Gastrocnemius medialis (tissue), 4 donors: Measurements from ENCODE around the gene ASS1. TPM values are rescaled to one million over a fixed set of nuclear protein-coding genes. Genes with fewer than 3 reads are reported as not detected.
"Not testable (repeated sequence)": the region's sequence is repeated elsewhere in the genome, so short reads cannot be mapped to it uniquely, and the experiment has no call there.

ENCODE experiments used
- ATAC-seq, 2 donors: fragments of 150-250 bp; one replicate each; pipeline ENCODE4 v1.9.1; 2016
- DNase-seq, 2 donors: peaks; one replicate each; pipeline ENCODE4 v3.0.0-alpha.2; 2019
- H3K27ac ChIP-seq, 4 donors: fragments of 200-600 bp; sonication (generic); 1 replicate in 1 of 4; 2 replicates in 3 of 4; pipeline ENCODE4 v1.5.1; 2016 to 2018; ENCODE audit warnings: mild to moderate bottlenecking in 2 of 4, moderate library complexity in 1 of 4
- H3K27me3 ChIP-seq, 3 donors: fragments of 200-600 bp; sonication (generic) in 2 of 3; 1 replicate in 1 of 3; 2 replicates in 2 of 3; pipeline versions ENCODE4 v1.5.1 to v1.6.0; 2016 to 2019; ENCODE audit warnings: mild to moderate bottlenecking in 1 of 3, moderate library complexity in 1 of 3
- H3K36me3 ChIP-seq, 2 donors: fragments of 200-600 bp; sonication (generic) in 1 of 2; one replicate each; pipeline ENCODE4 v1.5.1; 2017 to 2018
- H3K4me1 ChIP-seq, 2 donors: fragments of 200-600 bp; sonication (generic) in 1 of 2; one replicate each; pipeline ENCODE4 v1.5.1; 2016 to 2017; ENCODE audit warnings: mild to moderate bottlenecking in 2 of 2
- H3K4me3 ChIP-seq, 4 donors: fragments of 200-600 bp; sonication (generic) in 3 of 4; 1 replicate in 1 of 4; 2 replicates in 3 of 4; pipeline ENCODE4 v1.5.1; 2016 to 2019; ENCODE audit warnings: mild to moderate bottlenecking in 2 of 4
- H3K9me3 ChIP-seq, 3 donors: fragments of 200-600 bp; sonication (generic) in 2 of 3; 1 replicate in 1 of 3; 2 replicates in 2 of 3; pipeline ENCODE4 v1.5.1; 2016 to 2019
- CTCF ChIP-seq, 5 experiments: fragments of 450-650 bp in 3 of 5; fragments of 200-600 bp in 2 of 5; sonication (generic) in 2 of 5; IDR thresholded peaks in 4 of 5; conservative IDR thresholded peaks in 1 of 5; 1 replicate in 4 of 5; 2 replicates in 1 of 5; pipeline ENCODE4 v1.5.1; 2016 to 2019; ENCODE audit warnings: antibody characterized with exemption in 5 of 5, mild to moderate bottlenecking in 3 of 5, moderate library complexity in 3 of 5
- POLR2A ChIP-seq, 2 donors: fragments of 450-650 bp; IDR thresholded peaks; one replicate each; pipeline ENCODE4 v1.6.1; 2017; ENCODE audit warnings: antibody characterized with exemption in 2 of 2, mild to moderate bottlenecking in 2 of 2, moderate library complexity in 2 of 2
- in situ Hi-C, 4 donors: fragments of 200-750 bp; cut with MboI; loops; one replicate each; pipeline versions ENCODE4 v1.15.0 to v1.8.0; 2017; ENCODE audit warnings: low sequenced_read_pairs in 4 of 4
- intact Hi-C: fragments of 100-400 bp; cut with DNase I; formaldehyde crosslinking; loops from one replicate; pipeline ENCODE4 v1.15.1; 2023; ENCODE audit warnings: low total_unique reads
- total RNA-seq, 4 donors: library from RNA; depleted of rRNA; stranded (reverse); fragments of >200 nt; gene quantifications; one replicate each; pipeline versions ENCODE4 v1.1.0 to v1.2.3, GENCODE V29; 2016

The ASS1 gene
- total RNA-seq, 4 donors from 2014 or later = 44.5 to 83.4 (median 68.5) TPM

GRCh38 chr9:130399768-130400167 lies 45.0 kb upstream of the ASS1 start:
- ATAC-seq (no peak), DNase-seq (no peak)
- no peak overlapping the region for H3K27ac ChIP-seq
- intact Hi-C loops (no loop called here), in situ Hi-C loops (no loop called here)
- no peaks in the 10 kb centered on the region for H3K36me3 ChIP-seq
- H3K27me3 ChIP-seq = no peaks in the 10 kb centered on the region
- TF ChIP-seq POLR2A (IDR thresholded peaks at IDR 0.05) (no peak), CTCF (IDR thresholded peaks at IDR 0.05 in 4 of 5, conservative IDR thresholded peaks at IDR 0.05 in 1 of 5) (no peak)
- no peak overlapping the region for H3K4me3 ChIP-seq
- no peaks in the 10 kb centered on the region for H3K4me1 ChIP-seq
- H3K9me3 ChIP-seq = no peaks in the 10 kb centered on the region

- ATAC-seq = no peak
- TF ChIP-seq POLR2A (IDR thresholded peaks at IDR 0.05) (no peak), CTCF (IDR thresholded peaks at IDR 0.05 in 4 of 5, conservative IDR thresholded peaks at IDR 0.05 in 1 of 5) (no peak)
- DNase-seq = no peak
- intact Hi-C loops (no loop called here), in situ Hi-C loops (no loop called here)
- Histone ChIP-seq H3K4me1 (no peaks in the 10 kb centered on the region), H3K9me3 (no peaks in the 10 kb centered on the region), H3K36me3 (no peaks in the 10 kb centered on the region), H3K27ac (no peak overlapping the region), H3K4me3 (no peak overlapping the region), H3K27me3 (no peaks in the 10 kb centered on the region)
These were observed 43.9 kb upstream of the ASS1 start for GRCh38 chr9:130400870-130401269.

- H3K36me3 ChIP-seq, H3K4me1 ChIP-seq, ATAC-seq, H3K27ac ChIP-seq, H3K27me3 ChIP-seq, intact Hi-C loops, DNase-seq, H3K4me3 ChIP-seq, in situ Hi-C loops, H3K9me3 ChIP-seq: not testable (repeated sequence)
These were observed 43.0 kb upstream of the ASS1 start for GRCh38 chr9:130401742-130402141.

DNA sequence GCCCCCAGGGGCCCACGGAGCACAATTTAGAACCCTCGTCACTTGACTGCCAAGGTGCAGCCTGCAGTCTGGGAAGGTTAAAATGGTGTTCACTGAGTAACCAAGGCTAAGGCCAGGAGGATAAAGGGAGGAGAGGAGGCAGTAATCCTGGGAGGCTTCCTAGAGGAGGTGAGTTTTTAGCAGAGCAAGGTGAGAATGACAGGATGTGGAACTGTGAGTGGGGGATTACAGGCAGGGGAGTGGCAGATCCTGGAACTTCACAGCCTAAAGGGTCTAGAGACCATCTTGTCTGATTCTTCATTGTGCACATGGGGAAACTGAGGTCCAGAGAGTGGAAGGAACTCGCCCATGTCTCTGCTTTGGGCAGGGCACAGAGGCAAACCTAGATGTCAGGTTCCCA lies 42.5 kb upstream of the ASS1 start:
- DNase-seq (no peak), ATAC-seq (no peak)
- H3K36me3 ChIP-seq = no peaks in the 10 kb centered on the region
- in situ Hi-C loops = no loop called here
- no peak for TF ChIP-seq POLR2A (IDR thresholded peaks at IDR 0.05)
- TF ChIP-seq CTCF (IDR thresholded peaks at IDR 0.05 in 4 of 5, conservative IDR thresholded peaks at IDR 0.05 in 1 of 5) = no peak
- no peak overlapping the region for H3K4me3 ChIP-seq
- no peaks in the 10 kb centered on the region for H3K4me1 ChIP-seq
- H3K27me3 ChIP-seq = no peaks in the 10 kb centered on the region
- no peaks in the 10 kb centered on the region for H3K9me3 ChIP-seq
- H3K27ac ChIP-seq = no peak overlapping the region
- intact Hi-C loops = no loop called here

- no peak overlapping the region for H3K27ac ChIP-seq
- no peak for DNase-seq
- intact Hi-C loops = no loop called here
- ATAC-seq = no peak
- in situ Hi-C loops = no loop called here
- H3K4me1 ChIP-seq = no peaks in the 10 kb centered on the region
- H3K36me3 ChIP-seq = no peaks in the 10 kb centered on the region
- H3K9me3 ChIP-seq = no peaks in the 10 kb centered on the region
- no peak for TF ChIP-seq POLR2A (IDR thresholded peaks at IDR 0.05)
- TF ChIP-seq CTCF (IDR thresholded peaks at IDR 0.05 in 4 of 5, conservative IDR thresholded peaks at IDR 0.05 in 1 of 5) = no peak
- no peaks in the 10 kb centered on the region for H3K27me3 ChIP-seq
- no peak overlapping the region for H3K4me3 ChIP-seq
These were observed 41.9 kb upstream of the ASS1 start for GRCh38 chr9:130402645-130403440.
